GM12801 (cell line): ENCODE results near the gene ROGDI.

Experiments
- CTCF ChIP-seq: IDR thresholded peaks from one replicate; pipeline ENCODE4 v1.5.1; 2011; ENCODE audit warnings: control low read depth; ENCODE audit not compliant: insufficient read length; ENCODE audit errors: extremely low read depth

The ROGDI gene

DNA sequence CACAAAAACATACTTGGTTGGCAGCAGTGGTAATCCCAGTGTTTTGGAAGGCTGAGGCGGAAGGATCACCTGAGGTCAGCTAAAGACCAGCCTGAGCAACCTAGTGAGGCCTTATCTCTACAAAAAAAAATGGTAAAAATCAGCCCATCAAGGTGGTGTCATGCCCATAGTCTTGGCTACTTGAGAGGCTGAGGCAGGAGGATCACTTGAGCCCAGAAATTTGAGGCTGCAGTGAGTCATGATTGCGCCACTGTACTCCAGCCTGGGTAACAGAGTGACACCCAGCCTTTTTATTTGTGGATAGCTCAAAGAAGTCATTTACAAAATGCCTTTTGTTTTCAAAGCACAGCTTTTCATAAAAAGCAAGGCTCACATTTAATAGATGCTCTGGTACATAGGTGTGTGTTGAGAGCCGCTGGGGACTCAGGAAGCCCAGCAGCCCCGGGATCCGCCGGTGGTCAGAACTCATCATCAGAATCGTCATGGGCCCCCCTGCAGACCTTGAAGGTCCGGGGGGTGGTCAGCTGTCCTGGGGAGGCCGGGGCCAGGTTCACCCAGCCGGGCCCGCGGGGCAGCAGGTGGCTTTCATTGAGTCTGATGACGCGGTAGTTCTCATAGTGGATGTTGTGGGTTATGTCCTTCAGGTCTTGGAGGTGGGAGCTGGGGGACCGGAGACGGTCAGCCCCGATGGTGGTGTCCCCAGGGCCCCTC, 24.9 kb downstream of the ROGDI start:
- TF ChIP-seq CTCF, result no peak

DNA sequence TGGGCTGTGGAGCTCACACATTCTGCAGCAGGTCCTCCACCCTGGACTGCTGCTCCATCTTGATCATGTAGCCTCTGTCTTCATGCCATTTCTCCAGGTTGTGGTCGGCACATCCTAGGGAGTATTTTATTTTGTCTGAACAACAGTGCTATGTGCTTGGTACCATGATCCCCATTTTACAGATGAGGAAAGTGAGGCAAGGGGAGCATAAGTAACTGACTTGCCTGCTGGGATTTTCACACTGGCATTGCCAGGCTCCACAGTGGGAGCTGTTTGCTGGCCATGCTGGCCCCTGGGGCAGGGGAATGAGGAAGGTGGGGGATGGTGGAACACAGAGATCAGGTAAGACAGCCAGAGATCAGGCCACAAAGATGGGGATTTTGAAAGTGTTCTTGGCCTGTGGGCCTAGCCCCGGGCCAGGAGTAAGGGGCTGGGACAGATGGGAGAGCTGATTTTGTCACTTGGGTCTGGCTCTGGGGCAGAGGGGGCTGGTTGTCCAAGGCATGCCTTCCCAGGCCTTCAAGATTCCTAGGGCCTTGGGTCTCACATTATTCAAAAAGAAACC, 26.2 kb downstream of the ROGDI start:
- TF ChIP-seq CTCF, result no peak

GRCh38 chr16:4775005-4775404, 27.4 kb downstream of the ROGDI start:
- TF ChIP-seq CTCF, result no peak

GRCh38 chr16:4772351-4772750, 30.1 kb downstream of the ROGDI start:
- no peak for TF ChIP-seq CTCF

DNA sequence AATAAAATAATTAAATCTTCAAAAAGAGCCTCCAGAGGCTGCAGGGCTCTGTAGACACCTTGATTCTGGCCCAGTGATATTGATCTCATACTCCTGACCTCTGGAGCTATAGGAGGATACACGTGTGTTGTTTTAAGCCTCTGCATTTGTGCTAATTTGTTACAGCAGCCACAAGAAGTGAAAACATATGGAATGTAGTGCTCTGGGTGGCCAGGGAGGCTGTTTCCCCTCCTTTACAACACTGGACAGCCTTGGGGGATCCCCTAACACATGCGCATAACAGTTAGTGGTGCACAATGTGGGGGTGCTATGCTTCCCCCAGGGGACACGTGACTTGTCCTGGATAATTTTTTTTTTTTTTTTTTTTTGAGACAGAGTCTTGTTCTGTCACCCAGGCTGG, 30.8 kb downstream of the ROGDI start:
- TF ChIP-seq CTCF, result no peak

DNA sequence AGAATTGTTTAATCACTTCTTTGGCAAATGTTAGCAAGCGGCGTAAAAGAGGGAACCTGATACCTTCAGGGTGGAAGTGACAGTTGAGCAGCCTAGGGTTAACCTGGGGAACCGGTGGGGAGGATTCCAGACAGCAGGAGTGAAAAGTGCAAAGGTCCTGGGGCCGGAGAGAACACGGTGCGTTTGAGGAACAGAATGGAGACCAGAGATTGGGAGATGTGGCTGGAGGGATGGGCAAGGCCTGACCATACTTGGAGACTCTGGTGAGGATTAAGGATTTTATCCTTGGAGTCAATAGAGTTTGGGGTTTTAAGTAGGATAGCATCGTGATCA, 33.2 kb downstream of the ROGDI start:
- no peak for TF ChIP-seq CTCF

- no peak for TF ChIP-seq CTCF
Measured at GRCh38 chr16:4768549-4769305, 33.7 kb downstream of the ROGDI start.
